T-helper 2 cell treated with Interferon-gamma antibody and Interleukin-4, amounts not matched to agents 5 μg/mL and 100 μg/mL, for 36 hours (primary cell): ENCODE results near the gene FAM200A.
"Not testable (repeated sequence)": the region's sequence is repeated elsewhere in the genome, so short reads cannot be mapped to it uniquely, and the experiment has no call there.

Experiments used
- DNase-seq: peaks from one replicate; pipeline ENCODE4 v3.0.0; 2021; ENCODE audit warnings: low spot score
- H3K27ac Mint-ChIP-seq: one replicate; pipeline ENCODE4 v1.8.0; 2021; ENCODE audit warnings: mild to moderate bottlenecking, mixed read lengths
- H3K27me3 Mint-ChIP-seq: one replicate; pipeline ENCODE4 v1.8.0; 2021; ENCODE audit warnings: low read depth, mixed read lengths
- H3K36me3 Mint-ChIP-seq: one replicate; pipeline ENCODE4 v1.8.0; 2021; ENCODE audit warnings: low read depth, mixed read lengths
- H3K4me1 Mint-ChIP-seq: one replicate; pipeline ENCODE4 v1.8.0; 2021; ENCODE audit warnings: low read depth, mixed read lengths
- H3K4me3 Mint-ChIP-seq: one replicate; pipeline ENCODE4 v1.8.0; 2022; ENCODE audit warnings: mild to moderate bottlenecking, moderate library complexity, mixed read lengths
- H3K9me3 Mint-ChIP-seq: one replicate; pipeline ENCODE4 v1.8.0; 2021; ENCODE audit warnings: mixed read lengths

FAM200A gene

GRCh38 chr7:99568770-99569169, 16.9 kb upstream of the FAM200A start:
- H3K4me3 Mint-ChIP-seq, DNase-seq, H3K9me3 Mint-ChIP-seq, H3K27ac Mint-ChIP-seq, H3K27me3 Mint-ChIP-seq, H3K4me1 Mint-ChIP-seq: not testable (repeated sequence)
- H3K36me3 Mint-ChIP-seq: peaks cover 65% of the 10 kb centered on the region

- no peaks in the 10 kb centered on the region for H3K27me3 Mint-ChIP-seq
- peaks cover 54% of the 10 kb centered on the region for H3K36me3 Mint-ChIP-seq
- no peak overlapping the region for H3K4me3 Mint-ChIP-seq
- peaks cover 34% of the 10 kb centered on the region for H3K4me1 Mint-ChIP-seq
- no peak overlapping the region for H3K27ac Mint-ChIP-seq
- DNase-seq: no peak
- H3K9me3 Mint-ChIP-seq: no peaks in the 10 kb centered on the region
These were observed 11.7 kb upstream of the FAM200A start for GRCh38 chr7:99563650-99564049.

GRCh38 chr7:99562832-99563231, 10.9 kb upstream of the FAM200A start:
- peak; percentile 62 for DNase-seq

GRCh38 chr7:99562114-99562784, 10.3 kb upstream of the FAM200A start:
- H3K9me3 Mint-ChIP-seq: no peaks in the 10 kb centered on the region
- no peaks in the 10 kb centered on the region for H3K27me3 Mint-ChIP-seq
- H3K36me3 Mint-ChIP-seq: peaks cover 59% of the 10 kb centered on the region
- peaks cover 36% of the 10 kb centered on the region for H3K4me1 Mint-ChIP-seq
- no peak for DNase-seq
- H3K4me3 Mint-ChIP-seq: peak overlapping the region; percentile 3
- peak overlapping the region; percentile 52 for H3K27ac Mint-ChIP-seq

More at GRCh38 chr7:99562832-99563231, 10.9 kb upstream of the FAM200A start:
- H3K4me3 Mint-ChIP-seq: no peak overlapping the region
- H3K36me3 Mint-ChIP-seq: peaks cover 57% of the 10 kb centered on the region
- H3K4me1 Mint-ChIP-seq: peaks cover 34% of the 10 kb centered on the region
- H3K27me3 Mint-ChIP-seq: no peaks in the 10 kb centered on the region
- peak overlapping the region; percentile 39 for H3K27ac Mint-ChIP-seq
- H3K9me3 Mint-ChIP-seq: no peaks in the 10 kb centered on the region

- Mint-ChIP-seq H3K9me3 (no peaks in the 10 kb centered on the region), H3K27ac (peak overlapping the region; percentile 52), H3K36me3 (peaks cover 63% of the 10 kb centered on the region), H3K4me3 (peak overlapping the region; percentile 3), H3K27me3 (no peaks in the 10 kb centered on the region), H3K4me1 (peaks cover 39% of the 10 kb centered on the region)
- no peak for DNase-seq
These were observed 9.8 kb upstream of the FAM200A start for GRCh38 chr7:99561737-99562051.

- Mint-ChIP-seq H3K9me3 (no peaks in the 10 kb centered on the region), H3K27ac (peak overlapping the region; percentile 75), H3K36me3 (peaks cover 64% of the 10 kb centered on the region), H3K27me3 (no peaks in the 10 kb centered on the region), H3K4me1 (peaks cover 40% of the 10 kb centered on the region), H3K4me3 (peak overlapping the region; percentile 100)
- no peak for DNase-seq
These were observed 9.2 kb upstream of the FAM200A start for GRCh38 chr7:99560834-99561736.

- Mint-ChIP-seq H3K27ac (peak overlapping the region; percentile 99), H3K9me3 (no peaks in the 10 kb centered on the region), H3K4me1 (peaks cover 38% of the 10 kb centered on the region), H3K27me3 (no peaks in the 10 kb centered on the region), H3K36me3 (peaks cover 60% of the 10 kb centered on the region), H3K4me3 (peak overlapping the region; percentile 100)
- no peak for DNase-seq
These were observed 7.4 kb upstream of the FAM200A start for GRCh38 chr7:99559175-99559915.

- Mint-ChIP-seq H3K27ac (peak within 1 kb of the TSS; percentile 99), H3K9me3 (no peaks in the 10 kb centered on the region), H3K4me3 (peak within 1 kb of the TSS; percentile 100), H3K4me1 (peaks cover 34% of the 10 kb centered on the region), H3K36me3 (peaks cover 58% of the 10 kb centered on the region), H3K27me3 (no peaks in the 10 kb centered on the region)
- DNase-seq: peak; percentile 87
These were observed 6.6 kb upstream of the FAM200A start, which contains the start of gene ZNF655 for GRCh38 chr7:99558306-99559174. Gene ZNF655 (plus strand): TSS chr7:99558642. CDS start chr7:99560560, 1,918 bp downstream.

GRCh38 chr7:99557940-99558305, 6.0 kb upstream of the FAM200A start:
- H3K4me3 Mint-ChIP-seq: peak overlapping the region; percentile 100
- H3K27ac Mint-ChIP-seq: peak overlapping the region; percentile 99
- no peak for DNase-seq
- H3K36me3 Mint-ChIP-seq: peaks cover 58% of the 10 kb centered on the region
- no peaks in the 10 kb centered on the region for H3K27me3 Mint-ChIP-seq
- H3K4me1 Mint-ChIP-seq: peaks cover 37% of the 10 kb centered on the region
- H3K9me3 Mint-ChIP-seq: no peaks in the 10 kb centered on the region

- peaks cover 36% of the 10 kb centered on the region for H3K4me1 Mint-ChIP-seq
- no peaks in the 10 kb centered on the region for H3K9me3 Mint-ChIP-seq
- H3K4me3 Mint-ChIP-seq: peak overlapping the region; percentile 100
- peak overlapping the region; percentile 99 for H3K27ac Mint-ChIP-seq
- H3K27me3 Mint-ChIP-seq: no peaks in the 10 kb centered on the region
- no peak for DNase-seq
- H3K36me3 Mint-ChIP-seq: peaks cover 51% of the 10 kb centered on the region
These were observed 5.3 kb upstream of the FAM200A start for GRCh38 chr7:99557196-99557607.

GRCh38 chr7:99554939-99555338, 3.0 kb upstream of the FAM200A start:
- no peak overlapping the region for H3K4me3 Mint-ChIP-seq

GRCh38 chr7:99553039-99553438, 1.1 kb upstream of the FAM200A start:
- no peaks in the 10 kb centered on the region for H3K27me3 Mint-ChIP-seq
- H3K4me1 Mint-ChIP-seq: peaks cover 20% of the 10 kb centered on the region
- H3K9me3 Mint-ChIP-seq: peaks cover 11% of the 10 kb centered on the region
- peak overlapping the region; percentile 22 for H3K27ac Mint-ChIP-seq
- peak overlapping the region; percentile 17 for H3K4me3 Mint-ChIP-seq
- H3K36me3 Mint-ChIP-seq: peaks cover 52% of the 10 kb centered on the region
- no peak for DNase-seq

More at GRCh38 chr7:99554939-99555338, 3.0 kb upstream of the FAM200A start:
- DNase-seq: no peak
- Mint-ChIP-seq H3K9me3 (no peaks in the 10 kb centered on the region), H3K27ac (no peak overlapping the region), H3K4me1 (peaks cover 20% of the 10 kb centered on the region), H3K36me3 (peaks cover 41% of the 10 kb centered on the region), H3K27me3 (no peaks in the 10 kb centered on the region)

GRCh38 chr7:99551334-99551733, 580 bp downstream of the FAM200A start:
- no peak for DNase-seq
- Mint-ChIP-seq H3K4me1 (peaks cover 15% of the 10 kb centered on the region), H3K27me3 (no peaks in the 10 kb centered on the region), H3K27ac (peak overlapping the region; percentile 85), H3K9me3 (peaks cover 26% of the 10 kb centered on the region), H3K4me3 (peak overlapping the region; percentile 93), H3K36me3 (peaks cover 45% of the 10 kb centered on the region)
